ENCODE results near the gene ERCC3. TPM values are rescaled to one million over a fixed set of nuclear protein-coding genes. Genes with fewer than 3 reads are reported as not detected.
"Not testable (repeated sequence)": the region's sequence is repeated elsewhere in the genome, so short reads cannot be mapped to it uniquely, and the experiment has no call there.

ERCC3 gene
- total and polyA plus RNA-seq, 12 donors, result 15.8 to 27.4 (median 22.8) TPM

- no peaks in the 10 kb centered on the region for H3K36me3 ChIP-seq
- intact Hi-C loops (cut with DNase I), result no loop called here
- DNase-seq (no peak), ATAC-seq (no peak)
- WGBS, 2 donors, result 60 to 68% methylated on average over 5 of the region's 5 CpGs
- peaks cover 0 to 54% (median 38%) of the 10 kb centered on the region in 7 donors for H3K27me3 ChIP-seq
- TF ChIP-seq CTCF (IDR thresholded peaks at IDR 0.05), result no peak
- no peak overlapping the region for H3K4me3 ChIP-seq
- no peaks in the 10 kb centered on the region for H3K4me1 ChIP-seq
- H3K27ac ChIP-seq, result no peak overlapping the region
- peaks cover 0 to 14% (median 0%) of the 10 kb centered on the region in 11 donors for H3K9me3 ChIP-seq
Observed at GRCh38 chr2:127228102-127228501, 65.8 kb downstream of the ERCC3 start.

GRCh38 chr2:127227264-127227660 lies 66.7 kb downstream of the ERCC3 start:
- H3K36me3 ChIP-seq; intact Hi-C loops (cut with DNase I); H3K4me1 ChIP-seq; H3K27ac ChIP-seq; DNase-seq; H3K4me3 ChIP-seq; ATAC-seq: not testable (repeated sequence)
- H3K9me3 ChIP-seq, result peaks cover 0 to 14% (median 0%) of the 10 kb centered on the region in 11 donors
- H3K27me3 ChIP-seq, result peaks cover 0 to 62% (median 47%) of the 10 kb centered on the region in 7 donors
- 95 to 97% methylated on average over 5 of the region's 5 CpGs for WGBS, 2 donors

- Histone ChIP-seq H3K36me3 (no peaks in the 10 kb centered on the region), H3K4me3 (no peak overlapping the region), H3K9me3 (peaks cover 0 to 14% (median 0%) of the 10 kb centered on the region in 11 donors), H3K27me3 (peaks cover 0 to 68% (median 52%) of the 10 kb centered on the region in 7 donors), H3K27ac (no peak overlapping the region), H3K4me1 (no peaks in the 10 kb centered on the region)
- WGBS, 2 donors, result 39 to 55% methylated on average over 10 of the region's 10 CpGs
- no peak for TF ChIP-seq CTCF (IDR thresholded peaks at IDR 0.05)
- no peak for ATAC-seq
- intact Hi-C loops (cut with DNase I), result no loop called here
- DNase-seq, result no peak
Observed at GRCh38 chr2:127226520-127227263, 67.3 kb downstream of the ERCC3 start.

- Histone ChIP-seq H3K9me3 (peaks cover 0 to 14% (median 0%) of the 10 kb centered on the region in 11 donors), H3K27me3 (peaks cover 0 to 73% (median 58%) of the 10 kb centered on the region in 7 donors), H3K4me3 (no peak overlapping the region), H3K4me1 (no peaks in the 10 kb centered on the region), H3K27ac (no peak overlapping the region), H3K36me3 (no peaks in the 10 kb centered on the region)
- 64 to 70% methylated on average over 9 of the region's 9 CpGs for WGBS, 2 donors
- DNase-seq (no peak), ATAC-seq (no peak)
- no peak for TF ChIP-seq CTCF (IDR thresholded peaks at IDR 0.05)
- intact Hi-C loops (cut with DNase I), result no loop called here
Observed at GRCh38 chr2:127226132-127226519, 67.8 kb downstream of the ERCC3 start.

All from heart right ventricle (tissue), 16 donors.